ENCODE data around the gene VCAN.

GRCh38 chr5:83586874-83587776 lies 115.6 kb downstream of the VCAN start:
- TF ChIP-seq POLR2A (IDR thresholded peaks at IDR 0.05) (no peak), CTCF (IDR thresholded peaks at IDR 0.05) (no peak)
